ENCODE data around the gene RBM23.
"Not testable (repeated sequence)": the region's sequence is repeated elsewhere in the genome, so short reads cannot be mapped to it uniquely, and the experiment has no call there.

RBM23 gene

GRCh38 chr14:22915886-22916521 is 2.9 kb downstream of the RBM23 start:
- DNase-seq: no peak

- not testable (repeated sequence) for DNase-seq
These were observed 4.1 kb downstream of the RBM23 start for GRCh38 chr14:22914836-22915235.

DNA sequence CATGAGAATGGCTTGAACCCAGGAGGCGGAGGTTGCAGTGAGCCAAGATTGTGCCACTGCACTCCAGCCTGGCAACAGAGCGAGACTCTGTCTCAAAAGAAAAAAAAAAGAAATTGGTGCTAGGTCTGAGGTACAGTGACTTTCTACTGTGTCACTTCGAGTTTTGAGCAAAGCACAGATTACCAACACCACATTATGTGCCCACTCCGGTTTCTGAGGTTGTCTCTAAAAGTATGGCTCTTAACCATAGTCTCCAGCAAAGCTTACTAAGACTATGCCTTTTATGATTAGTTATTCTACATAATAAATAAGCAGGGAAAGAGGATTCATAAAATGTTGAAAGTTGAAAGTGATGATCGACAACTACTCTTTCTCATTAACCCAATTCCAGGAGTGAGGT is 8.0 kb downstream of the RBM23 start:
- DNase-seq: no peak

- DNase-seq: no peak
These were observed 10.3 kb downstream of the RBM23 start for GRCh38 chr14:22908601-22909000.

- DNase-seq: no peak
These were observed 11.5 kb downstream of the RBM23 start for GRCh38 chr14:22907429-22907828.

GRCh38 chr14:22906073-22906472 is 12.9 kb downstream of the RBM23 start:
- no peak for DNase-seq

DNA sequence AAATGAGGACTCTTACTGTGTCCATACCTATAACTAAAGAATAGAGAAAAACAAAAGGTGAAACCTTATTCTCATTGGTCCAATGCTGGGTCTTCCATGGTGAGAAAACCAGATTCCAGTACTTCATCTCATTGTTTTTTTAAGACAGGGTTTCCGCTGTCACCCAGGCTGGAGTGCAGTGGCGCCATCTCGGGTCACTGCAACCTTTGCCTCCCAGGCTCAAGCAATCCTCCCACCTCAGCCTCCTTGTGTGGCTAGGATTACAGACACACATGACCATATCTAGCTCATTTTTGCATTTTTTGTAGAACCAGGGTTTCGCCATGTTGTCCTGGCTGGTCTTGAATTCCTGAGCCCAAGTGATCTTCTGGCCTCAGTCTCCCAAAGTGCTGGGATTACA is 13.3 kb downstream of the RBM23 start:
- DNase-seq: no peak

- no peak for DNase-seq
These were observed 15.2 kb downstream of the RBM23 start for GRCh38 chr14:22903742-22904087.

- DNase-seq: no peak
These were observed 17.1 kb downstream of the RBM23 start for GRCh38 chr14:22901799-22902198.

DNA sequence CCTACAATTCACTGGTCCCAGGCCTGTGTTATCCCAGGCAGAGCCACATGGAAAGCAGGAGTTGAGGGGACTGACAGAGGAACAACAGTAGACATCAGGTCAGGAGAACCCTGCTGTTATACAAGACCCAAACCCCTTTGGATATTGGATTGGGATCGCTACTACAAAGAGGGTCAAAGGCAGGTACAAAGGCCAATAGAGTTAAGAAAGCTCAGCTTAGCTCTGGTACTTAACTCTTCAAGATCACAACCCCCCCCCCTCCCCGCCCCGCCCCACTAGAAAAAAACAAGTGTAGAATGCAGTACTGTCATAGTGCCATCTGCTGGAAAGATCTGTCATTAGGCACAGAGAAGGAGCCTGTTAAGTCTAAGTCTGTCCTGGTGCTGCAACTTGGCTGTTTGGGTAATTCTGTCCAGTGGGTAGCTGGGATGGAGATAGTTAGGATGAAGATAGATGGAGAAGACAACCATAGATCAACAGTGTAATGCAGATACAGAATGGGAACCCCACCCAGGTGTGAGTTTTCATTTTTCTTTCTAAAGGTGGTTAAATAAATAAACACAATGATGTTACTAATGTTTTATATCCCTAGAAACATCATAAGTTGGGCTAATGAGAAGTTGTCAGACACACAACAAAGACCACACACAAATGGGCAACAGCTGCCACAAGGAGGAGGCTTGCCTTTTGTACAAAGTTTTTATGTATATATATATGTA is 18.7 kb downstream of the RBM23 start:
- DNase-seq: peak; percentile 39

GRCh38 chr14:22898302-22899090 is 20.5 kb downstream of the RBM23 start:
- DNase-seq: no peak

DNA sequence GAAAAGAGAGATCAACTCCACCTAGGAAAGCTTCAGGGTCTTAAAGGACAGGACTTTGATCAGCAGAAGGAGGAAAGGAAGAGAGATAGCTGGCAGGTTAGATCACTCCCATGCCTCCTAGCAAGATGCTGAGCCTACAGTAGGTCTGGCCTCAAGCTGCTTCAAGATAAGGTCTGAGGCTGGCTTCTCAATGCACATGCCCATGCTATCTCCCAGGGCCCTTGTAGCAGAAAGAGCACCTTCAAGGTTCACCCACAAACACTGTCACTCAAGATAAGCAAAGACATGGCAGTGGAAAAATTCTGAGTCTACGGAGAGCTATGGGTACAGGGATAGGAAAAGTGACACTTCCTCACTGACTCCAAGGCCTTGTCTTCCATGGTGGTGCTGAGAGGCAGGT is 21.6 kb downstream of the RBM23 start:
- no peak for DNase-seq

GRCh38 chr14:22896760-22897159 is 22.2 kb downstream of the RBM23 start:
- no peak for DNase-seq

DNA sequence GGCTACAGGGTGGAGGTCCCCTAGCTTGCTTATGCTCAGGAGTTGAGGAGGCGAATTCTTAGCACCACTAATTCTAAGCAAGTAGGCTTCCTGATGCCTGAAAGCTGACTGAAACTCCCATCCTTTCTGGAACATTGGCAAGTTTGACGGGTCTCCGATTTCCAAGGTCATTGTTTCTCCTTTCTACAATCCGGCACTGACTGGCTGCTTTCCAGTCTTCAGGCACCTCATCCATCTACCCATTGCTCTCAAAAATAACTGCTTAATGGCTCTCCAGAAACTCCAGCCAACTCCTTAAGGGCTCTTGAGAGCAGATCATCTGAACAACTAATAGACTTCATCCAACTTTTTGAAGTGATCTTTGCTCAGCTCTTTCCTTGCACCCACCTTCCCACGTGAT is 22.6 kb downstream of the RBM23 start:
- no peak for DNase-seq

- DNase-seq: no peak
These were observed 23.5 kb downstream of the RBM23 start for GRCh38 chr14:22895402-22895801.

- no peak for DNase-seq
These were observed 25.2 kb downstream of the RBM23 start for GRCh38 chr14:22893706-22894105.

DNA sequence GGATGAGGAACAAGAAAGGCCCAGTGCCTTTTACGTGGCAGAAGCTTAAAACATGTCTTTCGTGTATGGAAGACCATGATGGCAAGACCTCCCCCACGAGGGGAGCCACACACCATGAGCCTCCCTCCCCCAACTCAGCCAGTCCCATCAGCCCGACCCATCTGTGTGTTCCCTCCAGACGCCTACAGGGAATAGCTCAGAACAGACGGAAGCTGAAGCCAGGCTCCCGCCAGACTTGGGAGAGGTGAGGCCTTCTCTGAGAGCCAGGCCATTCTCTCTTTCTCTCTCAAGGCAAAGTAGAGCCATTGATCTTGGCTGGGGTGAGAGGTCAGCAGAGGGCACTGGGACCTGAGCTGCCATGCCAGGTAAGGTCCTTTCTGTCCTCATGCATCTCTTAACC is 26.5 kb downstream of the RBM23 start:
- DNase-seq: no peak

- no peak for DNase-seq
These were observed 28.5 kb downstream of the RBM23 start for GRCh38 chr14:22890416-22890815.

- no peak for DNase-seq
These were observed 30.3 kb downstream of the RBM23 start for GRCh38 chr14:22888662-22889061.

- no peak for DNase-seq
These were observed 31.0 kb downstream of the RBM23 start for GRCh38 chr14:22887990-22888378.

DNA sequence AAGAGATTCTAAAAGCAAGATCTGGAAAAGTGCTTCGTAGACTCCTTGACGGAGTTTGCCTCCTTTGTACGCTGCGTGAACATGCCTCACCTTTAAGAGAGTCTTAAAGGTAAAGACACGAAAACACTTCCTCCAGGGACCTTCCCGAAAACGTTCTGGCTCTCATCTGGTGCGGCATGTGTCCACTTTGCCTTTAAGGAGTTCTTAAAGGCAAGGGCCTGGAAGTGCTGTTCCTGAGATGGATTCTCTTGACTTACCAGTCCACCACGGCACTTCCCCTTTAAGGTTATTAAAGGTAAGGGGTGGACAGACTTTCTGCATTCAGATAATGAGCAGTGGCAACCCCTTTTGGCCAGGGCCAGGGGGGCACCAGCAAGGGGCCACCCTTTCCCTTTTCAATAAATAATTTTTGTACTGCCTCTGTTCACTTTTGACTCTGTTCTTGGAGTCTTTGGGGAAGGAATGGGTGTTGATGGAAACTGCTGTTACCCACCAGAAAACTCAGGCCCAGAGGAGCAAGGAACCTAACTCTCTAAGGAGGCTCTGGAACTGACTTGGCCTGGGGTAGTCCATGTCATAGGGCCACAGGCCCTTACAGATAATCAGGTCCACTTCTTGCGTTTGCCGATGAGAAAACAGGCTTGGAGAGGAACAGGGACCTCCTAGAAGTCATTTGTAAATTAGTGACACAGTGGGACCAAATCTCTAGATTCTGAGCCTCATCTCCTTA is 31.5 kb downstream of the RBM23 start:
- DNase-seq: peak; percentile 26

- DNase-seq: no peak
These were observed 32.3 kb downstream of the RBM23 start for GRCh38 chr14:22886500-22887259.

- no peak for DNase-seq
These were observed 33.0 kb downstream of the RBM23 start for GRCh38 chr14:22885975-22886374.

Data from NCI-H446 treated with DMSO at 0.1 percent for 48 hours (cell line).